Posterior vena cava (tissue), 2 donors: ENCODE data around the gene ZFHX3. TPM values are rescaled to one million over a fixed set of nuclear protein-coding genes. Genes with fewer than 3 reads are reported as not detected.
"Not testable (repeated sequence)": the region's sequence is repeated elsewhere in the genome, so short reads cannot be mapped to it uniquely, and the experiment has no call there.

ENCODE experiments used
- DNase-seq: peaks from one replicate; pipeline ENCODE4 v3.0.0-alpha.2; 2020; ENCODE audit warnings: low spot score
- intact Hi-C, 2 donors: fragments of 100-400 bp; cut with DNase I; formaldehyde crosslinking; loops; one replicate each; pipeline versions ENCODE4 v1.14.1 to v1.14.2; 2022 to 2023
- long read RNA-seq, 2 donors: library from polyadenylated mRNA; unstranded; transcript quantifications; one replicate each; pipeline ENCODE4 v2.0.0, GENCODE V29; 2020 to 2021
- total RNA-seq, 2 donors: library from RNA; stranded (reverse); fragmentation: NEBNext Ultra II Directional; extraction: Animal tissue kit (Norgen Biotek cat#: 25700); gene quantifications; one replicate each; pipeline ENCODE4 v1.2.1, GENCODE V29; 2021
- donor health status: DM: yes; HTN: yes; CAD: no.
- donor health status: DM: yes; HTN: yes; CAD: no.

ZFHX3 gene
- total RNA-seq: 10 to 100 TPM; 40.8 to 43.7 TPM
- long read RNA-seq, donor 1, partial matches to known transcripts: 4 of 24 reads
- long read RNA-seq, donor 1, other reads (novel, unspliced or antisense): 20 of 24 reads
- long read RNA-seq, donor 2, partial matches to known transcripts: 10 of 20 reads
- long read RNA-seq, donor 2, other reads (novel, unspliced or antisense): 10 of 20 reads

- intact Hi-C loops: loop anchor here (5.0 to 10.0 kb wide), 3 partner anchors 105 to 213 kb away; no protein-coding TSS in a partner anchor
- DNase-seq: peak; percentile 93
Observed at GRCh38 chr16:73047536-73048291, at the start of gene ZFHX3. TSS of gene ZFHX3 (minus strand) at chr16:73048128. CDS start at chr16:72960145, 87,983 bp downstream.

GRCh38 chr16:73096510-73096909 is 48.6 kb upstream of the ZFHX3 start:
- intact Hi-C loops: no loop called here
- peak; percentile 66 for DNase-seq

- intact Hi-C loops: loop anchor here in 1 of 2 donors (2.0 kb wide), 1 partner anchor 73 kb away; no protein-coding TSS in a partner anchor
- DNase-seq: peak; percentile 53
Observed at GRCh38 chr16:73095885-73096421, 48.0 kb upstream of the ZFHX3 start.

DNA sequence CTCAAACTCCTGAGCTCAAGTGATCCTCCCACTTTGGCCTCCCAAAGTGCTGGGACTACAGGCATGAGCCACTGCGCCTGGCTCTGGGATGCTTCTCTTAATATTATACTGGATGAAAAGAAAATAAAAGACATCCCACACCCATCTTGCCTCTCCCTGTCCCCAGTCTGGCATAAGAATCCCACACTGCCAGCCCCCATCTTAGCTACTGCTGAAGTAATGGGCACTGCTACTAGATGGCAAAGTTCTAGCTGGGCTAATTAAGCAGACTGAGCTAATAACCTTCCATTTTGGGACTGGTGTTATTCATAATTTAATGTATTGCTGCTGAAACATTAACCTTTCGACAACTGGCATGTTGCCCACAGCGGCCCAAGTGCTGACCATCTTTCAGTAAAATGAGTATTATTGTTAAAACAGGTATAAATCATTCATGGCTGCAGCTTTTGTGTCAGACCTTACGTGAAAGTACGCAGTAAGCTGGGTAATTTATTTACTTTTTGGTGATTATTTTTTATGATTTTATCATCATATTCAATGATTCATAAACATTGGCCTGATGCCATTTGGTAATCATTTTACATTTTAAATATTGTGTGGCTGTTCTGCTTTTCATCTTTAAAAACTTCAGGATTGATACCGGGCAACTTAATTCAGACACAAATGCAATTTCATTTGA is 47.4 kb upstream of the ZFHX3 start:
- peak; percentile 35 for DNase-seq
- intact Hi-C loops: loop anchor here in 1 of 2 donors (2.0 kb wide), 1 partner anchor 72 kb away; no protein-coding TSS in a partner anchor

- intact Hi-C loops: loop anchor here in 1 of 2 donors (2.0 kb wide), 1 partner anchor 72 kb away; no protein-coding TSS in a partner anchor
Observed at GRCh38 chr16:73094371-73094770, 46.4 kb upstream of the ZFHX3 start.

GRCh38 chr16:73093146-73094144 is 45.5 kb upstream of the ZFHX3 start:
- intact Hi-C loops: loop anchor here in 1 of 2 donors (2.0 kb wide), 1 partner anchor 71 kb away; no protein-coding TSS in a partner anchor
- peak; percentile 77 for DNase-seq

More at GRCh38 chr16:73094371-73094770, 46.4 kb upstream of the ZFHX3 start:
- DNase-seq: peak; percentile 40

GRCh38 chr16:73092236-73092781 is 44.4 kb upstream of the ZFHX3 start:
- peak; percentile 62 for DNase-seq
- intact Hi-C loops: no loop called here

DNA sequence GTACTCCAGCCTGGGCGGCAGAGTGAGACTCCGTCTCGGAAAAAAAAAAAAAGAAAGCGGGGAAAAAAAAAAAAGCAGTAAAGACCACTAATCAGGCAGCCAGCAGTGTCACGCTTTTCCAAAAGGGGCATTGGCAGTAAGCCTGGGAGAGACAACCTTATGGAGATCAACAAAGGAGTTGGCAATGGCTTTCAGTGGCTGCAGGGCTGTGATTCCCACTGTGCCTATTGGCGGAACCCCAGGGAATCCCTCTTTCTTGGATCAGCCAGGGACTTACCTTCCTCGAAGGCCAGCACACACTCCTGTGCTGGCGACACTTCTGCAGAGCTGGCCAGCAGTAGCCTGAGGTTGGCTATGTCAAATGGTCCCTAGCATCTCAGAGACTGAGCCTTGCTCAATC is 43.2 kb upstream of the ZFHX3 start:
- no peak for DNase-seq
- intact Hi-C loops: no loop called here

DNA sequence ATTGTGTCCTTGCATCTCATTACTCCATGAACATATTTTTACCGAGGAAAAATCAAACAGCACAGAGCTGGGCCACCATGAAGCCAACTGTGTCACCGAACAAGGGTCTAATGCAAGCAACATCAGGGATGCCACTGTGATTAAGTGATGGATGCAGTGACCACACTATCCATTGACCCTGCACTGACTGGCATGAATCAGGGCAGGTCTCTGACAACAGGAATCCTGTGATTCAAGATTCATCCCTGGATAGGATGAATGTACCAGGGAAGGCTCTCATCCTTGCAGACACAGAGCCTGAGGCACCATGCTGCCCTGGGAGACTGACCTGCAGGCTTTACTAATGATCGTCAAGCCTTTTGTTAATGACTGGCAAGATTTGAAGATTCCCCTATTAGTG is 41.5 kb upstream of the ZFHX3 start:
- no peak for DNase-seq
- intact Hi-C loops: no loop called here

GRCh38 chr16:73086108-73086507 is 38.2 kb upstream of the ZFHX3 start:
- DNase-seq: no peak
- intact Hi-C loops: no loop called here

GRCh38 chr16:73083271-73083670 is 35.3 kb upstream of the ZFHX3 start:
- no peak for DNase-seq
- intact Hi-C loops: no loop called here

- peak; percentile 80 for DNase-seq
- intact Hi-C loops: not testable (repeated sequence)
Observed at GRCh38 chr16:73082634-73083051, 34.7 kb upstream of the ZFHX3 start.

- intact Hi-C loops: no loop called here
- DNase-seq: no peak
Observed at GRCh38 chr16:73080931-73081330, 33.0 kb upstream of the ZFHX3 start.

DNA sequence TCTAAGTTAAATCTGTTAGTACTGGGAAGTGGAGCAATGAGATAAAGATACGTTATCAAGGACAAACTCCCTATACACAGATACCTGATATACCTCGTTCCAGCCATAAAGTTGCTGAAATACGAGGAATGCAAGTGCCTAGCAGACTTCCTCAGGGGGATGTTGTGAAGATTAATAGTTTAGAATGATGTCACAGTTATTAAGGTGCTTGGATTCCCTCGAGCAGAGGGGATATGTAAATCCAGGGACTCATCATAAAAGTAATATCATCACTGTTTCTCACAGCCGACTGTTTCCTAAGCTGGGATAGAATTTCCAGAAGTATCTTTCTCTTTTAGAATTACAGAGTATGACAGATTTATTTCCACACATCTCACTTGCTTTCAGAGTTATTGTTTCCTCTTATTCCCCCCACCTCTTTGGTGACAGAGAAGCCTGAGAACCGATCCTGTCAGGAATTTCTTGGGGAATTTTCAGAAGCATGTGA is 28.4 kb upstream of the ZFHX3 start:
- DNase-seq: no peak
- intact Hi-C loops: no loop called here

DNA sequence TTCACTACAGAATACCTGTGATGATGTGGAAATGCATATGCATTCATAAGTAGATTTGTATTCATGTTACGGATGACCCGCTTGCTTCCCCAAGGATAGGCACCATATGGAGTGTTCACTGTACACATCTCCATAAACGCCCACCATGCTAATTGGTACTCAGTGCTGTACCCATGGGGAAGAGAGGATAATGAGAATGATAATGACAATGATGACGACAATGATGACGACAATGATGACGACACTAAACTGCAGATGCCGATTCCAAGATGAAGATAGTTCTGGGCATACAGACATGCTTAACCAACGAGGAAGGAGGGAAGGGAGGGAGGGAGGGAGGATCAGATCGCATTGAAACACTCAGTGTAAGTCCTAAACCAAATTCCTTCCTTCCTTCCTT is 26.5 kb upstream of the ZFHX3 start:
- DNase-seq: no peak
- intact Hi-C loops: no loop called here

DNA sequence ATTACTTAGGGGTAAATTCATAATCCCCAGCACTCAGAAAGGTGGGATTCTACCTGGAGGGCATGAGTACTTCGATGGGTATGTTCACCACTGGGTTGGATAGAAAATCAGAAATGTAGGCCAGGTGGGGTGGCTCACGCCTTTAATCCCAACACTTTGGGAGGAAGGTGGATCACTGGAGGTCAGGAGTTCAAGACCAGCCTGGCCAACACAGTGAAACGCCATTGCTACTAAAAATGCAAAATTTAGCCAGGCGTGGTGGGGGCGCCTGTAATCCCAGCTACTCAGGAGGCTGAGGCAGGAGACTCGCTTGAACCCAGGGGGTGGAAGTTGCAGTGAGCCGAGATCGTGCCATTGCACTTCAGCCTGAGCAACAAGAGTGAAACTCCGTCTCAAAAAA is 24.1 kb upstream of the ZFHX3 start:
- DNase-seq: peak; percentile 19
- intact Hi-C loops: not testable (repeated sequence)

DNA sequence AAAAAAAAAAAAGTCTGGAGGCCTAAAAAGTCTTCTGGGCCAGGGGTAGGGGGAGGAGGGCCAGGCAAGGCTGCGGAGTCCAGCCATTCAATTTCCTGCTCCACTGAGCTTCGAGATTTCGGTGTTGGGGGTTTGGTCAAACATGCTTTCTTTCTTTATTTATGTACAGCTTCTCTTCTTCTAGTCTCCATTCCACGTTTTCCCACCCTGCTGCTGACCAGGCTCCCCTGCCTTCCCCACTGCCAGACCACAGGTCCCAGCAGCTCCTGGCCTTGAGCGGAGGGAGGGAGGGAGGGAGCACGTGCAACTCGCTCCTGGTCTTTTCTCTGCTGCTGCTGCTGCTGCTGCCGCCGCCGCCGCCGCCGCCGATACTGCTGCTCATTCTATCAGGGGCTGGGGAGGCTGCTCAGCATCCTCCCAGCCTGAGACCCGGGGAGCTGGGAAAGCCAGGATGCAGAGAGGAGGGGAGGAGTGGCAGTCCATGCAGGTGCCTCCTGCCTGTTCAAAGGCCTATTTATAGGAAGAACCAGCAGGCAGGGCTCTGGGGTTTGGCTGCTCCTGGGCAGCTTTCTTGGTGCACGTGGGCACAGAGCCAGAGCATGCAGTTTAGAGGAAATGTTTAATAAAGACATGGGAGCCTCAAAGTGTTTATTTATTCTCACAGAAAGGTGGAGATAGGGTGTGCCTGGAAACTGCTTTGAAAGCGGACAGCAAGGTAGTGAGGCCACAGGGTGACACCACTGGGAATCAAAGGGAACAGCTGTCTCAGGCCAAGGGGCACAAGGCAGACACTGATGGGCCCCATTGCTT is 23.4 kb upstream of the ZFHX3 start:
- intact Hi-C loops: no loop called here
- DNase-seq: peak; percentile 82
